Transverse colon (tissue), 4 donors: ENCODE results near the gene TUG1. TPM values are rescaled to one million over a fixed set of nuclear protein-coding genes. Genes with fewer than 3 reads are reported as not detected.

Experiments used
- DNase-seq: peaks from one replicate; pipeline ENCODE4 v3.0.0-alpha.2; 2019
- H3K27ac ChIP-seq, 4 donors: fragments of 200-600 bp; sonication (generic); 2 replicates each; pipeline ENCODE4 v1.5.1; 2016 to 2018; ENCODE audit warnings: inconsistent platforms in 4 of 4
- H3K27me3 ChIP-seq: fragments of 200-600 bp; sonication (generic); 2 replicates; pipeline ENCODE4 v1.5.1; 2017; ENCODE audit warnings: inconsistent platforms
- H3K36me3 ChIP-seq, 4 donors: fragments of 200-600 bp; sonication (generic); 2 replicates each; pipeline ENCODE4 v1.5.1; 2017 to 2019; ENCODE audit warnings: inconsistent platforms in 4 of 4
- H3K4me1 ChIP-seq, 4 donors: fragments of 200-600 bp; sonication (generic); 2 replicates each; pipeline ENCODE4 v1.5.1; 2017 to 2020; ENCODE audit warnings: inconsistent platforms in 4 of 4
- H3K4me3 ChIP-seq, 4 donors: fragments of 200-600 bp; sonication (generic); 1 replicate in 1 of 4; 2 replicates in 3 of 4; pipeline versions ENCODE4 v1.5.1 to v1.6.1; 2017 to 2019; ENCODE audit warnings: inconsistent platforms in 4 of 4
- H3K9me3 ChIP-seq, 2 donors: fragments of 200-600 bp; sonication (generic); 2 replicates each; pipeline ENCODE4 v1.5.1; 2017 to 2019; ENCODE audit warnings: inconsistent platforms in 2 of 2
- EP300 ChIP-seq: sonication (generic); formaldehyde crosslinking; IDR thresholded peaks from one replicate; pipeline ENCODE4 v1.6.1; 2017; ENCODE audit warnings: antibody characterized with exemption, low read depth
- POLR2A ChIP-seq: fragments of 450-650 bp; IDR thresholded peaks from one replicate; pipeline ENCODE4 v1.6.1; 2016; ENCODE audit warnings: antibody characterized with exemption, mild to moderate bottlenecking, moderate library complexity
- POLR2AphosphoS5 ChIP-seq, 3 donors: sonication (generic); formaldehyde crosslinking; IDR thresholded peaks; one replicate each; pipeline ENCODE4 v1.6.1; 2016; ENCODE audit warnings: antibody characterized with exemption in 3 of 3
- WGBS, 2 donors: methylation state at CpG; one replicate each; pipeline ENCODE4 v1.1.5; 2018; ENCODE audit warnings: low coverage in 1 of 2; 5-methylcytosine and 5-hydroxymethylcytosine counted together
- in situ Hi-C, 4 donors: fragments of 200-750 bp; cut with MboI; loops; one replicate each; pipeline versions ENCODE4 v1.15.0 to v1.15.1; 2017; ENCODE audit warnings: low sequenced_read_pairs in 3 of 4, low pct_ligation_motif_present in 1 of 4, low pct_unique_long_range_greater_than_20kb in 1 of 4
- intact Hi-C: fragments of 100-400 bp; cut with DNase I; formaldehyde crosslinking; loops from one replicate; pipeline ENCODE4 v1.15.1; 2023; ENCODE audit warnings: low total_unique reads
- total RNA-seq, 4 donors: library from RNA; depleted of rRNA; stranded (reverse); fragments of >200 nt; gene quantifications; one replicate each; pipeline ENCODE4 v1.1.0, GENCODE V29; 2016
- TF ChIP-seq, protein P1 (sequence below), 5 experiments: fragments of 200-600 bp in 3 of 5; fragments of 450-650 bp in 2 of 5; sonication (generic) in 3 of 5; IDR thresholded peaks; 1 replicate in 2 of 5; 2 replicates in 3 of 5; pipeline ENCODE4 v1.5.1; 2016 to 2017; ENCODE audit warnings: antibody characterized with exemption in 5 of 5, inconsistent platforms in 3 of 5, mild to moderate bottlenecking in 2 of 5, moderate library complexity in 1 of 5

The TUG1 gene
- total RNA-seq, 4 donors from 2014 or later: 77.7 to 294 (median 112) TPM

DNA sequence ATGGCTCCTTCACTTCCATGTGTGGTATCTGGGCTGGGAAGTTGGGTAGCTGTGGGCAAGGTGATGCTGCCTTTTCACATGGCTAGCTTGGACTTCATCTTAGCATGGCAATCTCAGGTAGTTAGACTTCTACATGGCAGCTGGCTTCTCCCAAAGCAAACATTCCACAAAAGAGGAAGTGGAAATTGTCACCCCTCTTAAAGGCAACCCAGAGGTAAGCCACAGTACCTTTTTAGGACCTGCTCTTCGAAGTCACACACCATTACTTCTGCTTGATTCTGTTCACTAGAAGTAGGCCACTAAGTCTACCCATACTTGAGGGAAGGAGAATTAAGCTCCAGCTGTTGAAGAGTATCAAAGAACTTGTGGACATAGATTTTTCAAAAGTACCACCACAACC lies 25.9 kb downstream of the TUG1 start:
- Histone ChIP-seq H3K27me3 (no peaks in the 10 kb centered on the region), H3K27ac (no peak overlapping the region), H3K36me3 (no peaks in the 10 kb centered on the region), H3K4me1 (no peaks in the 10 kb centered on the region), H3K4me3 (no peak overlapping the region), H3K9me3 (no peaks in the 10 kb centered on the region)
- TF ChIP-seq, protein P1, sequence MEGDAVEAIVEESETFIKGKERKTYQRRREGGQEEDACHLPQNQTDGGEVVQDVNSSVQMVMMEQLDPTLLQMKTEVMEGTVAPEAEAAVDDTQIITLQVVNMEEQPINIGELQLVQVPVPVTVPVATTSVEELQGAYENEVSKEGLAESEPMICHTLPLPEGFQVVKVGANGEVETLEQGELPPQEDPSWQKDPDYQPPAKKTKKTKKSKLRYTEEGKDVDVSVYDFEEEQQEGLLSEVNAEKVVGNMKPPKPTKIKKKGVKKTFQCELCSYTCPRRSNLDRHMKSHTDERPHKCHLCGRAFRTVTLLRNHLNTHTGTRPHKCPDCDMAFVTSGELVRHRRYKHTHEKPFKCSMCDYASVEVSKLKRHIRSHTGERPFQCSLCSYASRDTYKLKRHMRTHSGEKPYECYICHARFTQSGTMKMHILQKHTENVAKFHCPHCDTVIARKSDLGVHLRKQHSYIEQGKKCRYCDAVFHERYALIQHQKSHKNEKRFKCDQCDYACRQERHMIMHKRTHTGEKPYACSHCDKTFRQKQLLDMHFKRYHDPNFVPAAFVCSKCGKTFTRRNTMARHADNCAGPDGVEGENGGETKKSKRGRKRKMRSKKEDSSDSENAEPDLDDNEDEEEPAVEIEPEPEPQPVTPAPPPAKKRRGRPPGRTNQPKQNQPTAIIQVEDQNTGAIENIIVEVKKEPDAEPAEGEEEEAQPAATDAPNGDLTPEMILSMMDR (IDR thresholded peaks at IDR 0.05): no peak
- TF ChIP-seq POLR2AphosphoS5 (IDR thresholded peaks at IDR 0.05) (no peak), EP300 (no peak), POLR2A (no peak)
- intact Hi-C loops: no loop called here
- DNase-seq: no peak
- in situ Hi-C loops: no loop called here
- 44 to 73% methylated on average over 1 of the region's 1 CpG for WGBS, 2 donors

DNA sequence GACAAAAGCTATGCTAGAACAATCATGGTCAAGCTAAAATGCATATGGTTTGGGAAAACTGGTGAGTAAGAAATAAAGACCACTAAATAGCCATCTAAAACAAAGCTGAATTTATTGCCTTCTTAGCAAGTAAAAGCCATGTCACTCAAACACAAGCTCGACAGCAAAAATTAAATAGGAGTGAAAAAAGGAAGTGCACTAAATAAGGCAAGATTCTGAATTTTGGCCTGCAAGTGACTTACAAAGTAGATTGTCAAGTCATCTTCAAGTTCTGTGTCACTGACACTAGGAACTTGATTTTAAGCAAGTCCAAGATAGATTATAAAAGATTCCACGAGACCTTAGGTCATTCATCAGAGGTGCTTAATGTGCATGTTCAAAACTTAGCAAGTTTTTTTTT lies 27.4 kb downstream of the TUG1 start:
- TF ChIP-seq, protein P1 (IDR thresholded peaks at IDR 0.05): no peak
- no peak for TF ChIP-seq POLR2AphosphoS5 (IDR thresholded peaks at IDR 0.05)
- TF ChIP-seq EP300: no peak
- TF ChIP-seq POLR2A: no peak
- Histone ChIP-seq H3K27me3 (no peaks in the 10 kb centered on the region), H3K9me3 (no peaks in the 10 kb centered on the region), H3K4me1 (no peaks in the 10 kb centered on the region), H3K27ac (no peak overlapping the region), H3K36me3 (no peaks in the 10 kb centered on the region), H3K4me3 (no peak overlapping the region)
- intact Hi-C loops: no loop called here
- no peak for DNase-seq
- in situ Hi-C loops: no loop called here
- 64 to 80% methylated on average over 2 of the region's 2 CpGs for WGBS, 2 donors

DNA sequence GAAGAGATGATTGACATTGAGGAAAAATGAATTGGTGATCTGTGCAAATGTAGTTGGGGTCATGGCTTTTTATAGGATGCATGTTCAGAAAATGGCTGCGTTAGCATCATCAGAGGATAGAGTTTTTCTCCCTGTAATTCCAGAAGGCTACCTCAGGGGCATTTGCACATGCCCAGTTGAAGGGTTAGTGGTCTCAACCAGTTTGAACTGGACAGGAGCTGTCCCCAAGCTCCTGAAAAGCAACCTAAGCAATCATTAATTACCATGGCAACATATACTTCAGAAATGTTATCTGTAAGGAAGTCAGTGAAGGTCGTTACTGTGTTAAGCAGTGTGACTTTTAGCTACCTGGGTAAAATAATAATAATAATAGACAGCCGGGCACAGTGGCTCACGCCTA lies 29.3 kb downstream of the TUG1 start:
- intact Hi-C loops: no loop called here
- Histone ChIP-seq H3K4me3 (no peak overlapping the region), H3K9me3 (no peaks in the 10 kb centered on the region), H3K27me3 (no peaks in the 10 kb centered on the region), H3K27ac (no peak overlapping the region), H3K36me3 (no peaks in the 10 kb centered on the region), H3K4me1 (no peaks in the 10 kb centered on the region)
- in situ Hi-C loops: no loop called here
- WGBS, 2 donors: 81% methylated on average over 4 of the region's 4 CpGs; no CpG with 5 or more reads in 1 of the 2 donors
- no peak for DNase-seq
- TF ChIP-seq EP300 (no peak), POLR2AphosphoS5 (IDR thresholded peaks at IDR 0.05) (no peak), POLR2A (no peak)
- TF ChIP-seq, protein P1 (IDR thresholded peaks at IDR 0.05): no peak

DNA sequence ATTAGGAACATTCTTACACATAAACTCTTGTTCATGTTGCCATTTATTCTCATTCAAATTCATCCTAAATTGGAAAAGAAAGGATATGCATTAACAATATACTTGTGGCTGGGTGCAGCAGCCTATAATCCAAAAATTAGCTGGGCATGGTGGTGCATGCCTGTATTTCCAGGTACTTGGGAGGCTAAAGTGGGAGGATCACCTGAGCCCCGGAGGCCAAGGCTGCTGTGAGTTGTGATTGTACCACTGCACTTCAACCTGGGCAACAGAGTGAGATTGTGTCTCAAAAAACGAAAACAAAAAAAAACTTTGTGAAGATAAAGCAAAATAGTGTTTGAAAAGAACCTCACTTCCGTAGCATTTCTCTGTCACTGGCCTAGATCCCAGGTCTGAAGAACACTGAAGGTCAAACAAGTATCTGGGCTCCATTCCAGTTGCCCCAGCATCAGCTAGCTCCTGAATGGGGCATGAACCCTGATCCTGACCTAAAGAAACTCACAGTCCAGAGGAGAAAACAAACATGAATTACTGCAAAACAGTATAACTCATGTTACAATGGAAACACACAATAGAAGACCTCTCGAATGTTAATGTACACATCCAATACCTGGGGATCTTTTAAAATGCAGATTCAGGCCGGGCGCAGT lies 32.2 kb downstream of the TUG1 start:
- Histone ChIP-seq H3K27me3 (no peaks in the 10 kb centered on the region), H3K36me3 (no peaks in the 10 kb centered on the region), H3K4me1 (no peaks in the 10 kb centered on the region), H3K27ac (no peak overlapping the region), H3K9me3 (peaks cover 7 to 9% of the 10 kb centered on the region in 2 donors), H3K4me3 (no peak overlapping the region)
- intact Hi-C loops: no loop called here
- TF ChIP-seq POLR2A (no peak), EP300 (no peak), POLR2AphosphoS5 (IDR thresholded peaks at IDR 0.05) (no peak)
- TF ChIP-seq, protein P1 (IDR thresholded peaks at IDR 0.05): no peak
- in situ Hi-C loops: no loop called here
- DNase-seq: no peak
- WGBS, 2 donors: 87 to 96% methylated on average over 4 to 6 of the region's 6 CpGs
